HepG2 (cell line): ENCODE measurements around the gene ZNF764. TPM values are rescaled to one million over a fixed set of nuclear protein-coding genes. Genes with fewer than 3 reads are reported as not detected.

Source experiments
- ATF7 ChIP-seq, 2 experiments: fragments of 450-650 bp in 1 of 2; sonication (generic) in 1 of 2; formaldehyde crosslinking in 1 of 2; IDR thresholded peaks; 2 replicates each; pipeline versions ENCODE4 v1.4.0 to v1.6.1; 2016 to 2020; ENCODE audit warnings: antibody characterized with exemption in 1 of 2, mild to moderate bottlenecking in 1 of 2, missing genetic modification reagents in 1 of 2
- GATA4 ChIP-seq: sonication (generic); IDR thresholded peaks from 2 replicates; pipeline ENCODE4 v1.6.1; 2016; ENCODE audit warnings: antibody characterized with exemption, low read depth, borderline replicate concordance
- GATAD2A ChIP-seq: IDR thresholded peaks from 2 replicates; pipeline ENCODE4 v1.6.1; 2016
- KLF15 ChIP-seq: sonication (generic); formaldehyde crosslinking; IDR thresholded peaks from 2 replicates; pipeline ENCODE4 v1.8.1; 2023; ENCODE audit warnings: borderline replicate concordance, mild to moderate bottlenecking, inconsistent platforms, missing genetic modification reagents, mixed read lengths
- RFX5 ChIP-seq: IDR thresholded peaks from 2 replicates; pipeline ENCODE4 v1.6.1; 2011; ENCODE audit warnings: low read depth, low read length, improper control_type of control experiment
- SETDB1 ChIP-seq: sonication (generic); formaldehyde crosslinking; IDR thresholded peaks from 2 replicates; pipeline ENCODE4 v1.5.1; 2020; ENCODE audit warnings: missing genetic modification reagents, mild to moderate bottlenecking, borderline replicate concordance
- TCF7L2 ChIP-seq: IDR thresholded peaks from 2 replicates; pipeline ENCODE4 v1.6.1; 2011; ENCODE audit warnings: mild to moderate bottlenecking, low read depth, low read length, moderate library complexity
- ZBTB20 ChIP-seq: sonication (generic); formaldehyde crosslinking; IDR thresholded peaks from 2 replicates; pipeline ENCODE4 v1.8.1; 2023; ENCODE audit warnings: missing genetic modification reagents, low read depth, mild to moderate bottlenecking, borderline replicate concordance
- ZBTB7A ChIP-seq: sonication (generic); formaldehyde crosslinking; IDR thresholded peaks from 2 replicates; pipeline ENCODE4 v1.8.0; 2022; ENCODE audit warnings: mild to moderate bottlenecking, missing genetic modification reagents
- ZC3H13 ChIP-seq: sonication (generic); formaldehyde crosslinking; IDR thresholded peaks from 2 replicates; pipeline ENCODE4 v1.8.1; 2023; ENCODE audit warnings: mild to moderate bottlenecking, missing genetic modification reagents, moderate library complexity
- ZNF547 ChIP-seq: sonication (generic); formaldehyde crosslinking; IDR thresholded peaks from 2 replicates; pipeline ENCODE4 v1.5.1; 2020; ENCODE audit warnings: mild to moderate bottlenecking, missing genetic modification reagents
- ZNF570 ChIP-seq: sonication (generic); formaldehyde crosslinking; IDR thresholded peaks from 2 replicates; pipeline ENCODE4 v1.4.0; 2020; ENCODE audit warnings: mild to moderate bottlenecking, missing genetic modification reagents, borderline replicate concordance
- ZNF777 ChIP-seq: sonication (generic); formaldehyde crosslinking; IDR thresholded peaks from 2 replicates; pipeline ENCODE4 v1.4.0; 2020; ENCODE audit warnings: missing genetic modification reagents
- ZSCAN9 ChIP-seq: IDR thresholded peaks from 2 replicates; pipeline ENCODE4 v1.6.1; 2016; ENCODE audit warnings: borderline replicate concordance
- polyA plus RNA-seq, 8 experiments: library from polyadenylated mRNA; depleted of rRNA in 3 of 8; stranded (reverse) in 7 of 8; unstranded in 1 of 8; fragments of >200 nt; fragmentation: Illumina TruSeq in 4 of 8; extraction: Trizol in 4 of 8; gene quantifications; 2 replicates each; pipeline versions ENCODE4 v1.2.1 to v1.2.3, GENCODE V29; 2011 to 2016; ENCODE audit warnings: low read depth in 4 of 8, missing spikeins in 1 of 8, mixed read lengths in 1 of 8; ENCODE audit not compliant: insufficient read depth in 1 of 8
- total RNA-seq, 5 experiments: library from RNA; depleted of rRNA; stranded (reverse); fragments of >200 nt; fragmentation: Illumina TruSeq; extraction: Trizol; gene quantifications; 2 replicates each; pipeline ENCODE4 v1.2.3, GENCODE V29; 2016; ENCODE audit warnings: low read depth in 1 of 5
- TF ChIP-seq, protein P1 (sequence below): sonication (generic); formaldehyde crosslinking; IDR thresholded peaks from 2 replicates; pipeline ENCODE4 v1.8.0; 2022; ENCODE audit warnings: missing genetic modification reagents, mild to moderate bottlenecking, moderate library complexity, borderline replicate concordance
- TF ChIP-seq, protein P2 (sequence below): sonication (generic); formaldehyde crosslinking; IDR thresholded peaks from 2 replicates; pipeline ENCODE4 v1.4.0; 2020; ENCODE audit warnings: mild to moderate bottlenecking, missing genetic modification reagents
- TF ChIP-seq, protein P3 (sequence below): sonication (generic); formaldehyde crosslinking; IDR thresholded peaks from 2 replicates; pipeline ENCODE4 v1.4.0; 2020; ENCODE audit warnings: missing genetic modification reagents

The ZNF764 gene
- total and polyA plus RNA-seq, 2 of the 13 experiments (the other 11 are each of a cell fraction or from before 2014, with no cell fraction given) = 4.1 to 9.1 TPM

DNA sequence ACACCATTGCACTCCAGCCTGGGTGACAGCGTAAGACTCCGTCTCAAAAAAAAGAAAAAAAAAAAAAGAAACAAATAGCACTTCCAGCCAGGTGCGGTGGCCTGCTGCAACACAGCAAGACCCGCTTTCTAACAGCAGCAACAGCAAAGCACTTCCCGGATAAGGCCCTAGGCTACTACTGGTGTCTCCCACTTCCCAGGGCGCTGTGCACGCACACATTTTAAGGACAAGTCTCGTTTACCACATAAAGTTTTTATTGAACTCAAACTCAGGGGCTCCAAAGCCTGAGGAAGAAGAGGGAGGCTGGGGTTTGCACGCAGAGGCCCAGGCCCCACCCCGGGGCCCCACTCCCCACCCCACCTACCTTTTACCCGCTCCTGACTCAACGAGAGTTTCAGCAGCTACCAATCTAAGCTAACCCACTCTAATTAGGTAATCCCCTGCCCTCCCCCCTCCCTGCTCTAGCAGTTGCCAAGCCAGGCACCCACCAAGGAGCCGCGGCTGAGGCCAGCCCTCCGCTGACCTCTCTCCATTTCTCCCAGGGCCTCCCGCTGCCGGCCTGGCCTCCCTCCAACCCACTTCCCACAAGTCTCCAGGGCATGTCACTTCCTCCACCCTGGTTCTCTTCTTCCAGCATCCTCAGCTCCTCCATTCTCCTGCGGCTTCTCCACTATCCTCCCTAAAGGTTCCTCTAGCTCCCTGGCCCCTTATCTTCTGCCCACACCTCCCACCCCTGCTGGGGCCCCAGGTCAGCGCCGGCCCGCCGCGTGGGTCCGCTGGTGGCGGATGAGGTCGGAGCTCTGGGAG lies 34.2 kb downstream of the ZNF764 start (continued):
- TF ChIP-seq GATA4 (no peak), ZNF570 (CRISPR knock-in tag) (no peak), TCF7L2 (no peak), ZC3H13 (no peak; the same call in 1 of the 2 replicates), ZSCAN9 (no peak), ZNF547 (CRISPR knock-in tag) (no peak), RFX5 (no peak), ZBTB7A (no peak), GATAD2A (CRISPR knock-in tag) (no peak), KLF15 (CRISPR knock-in tag) (no peak), ATF7 (IDR thresholded peaks at IDR 0.05) (no peak), ATF7 (CRISPR knock-in tag; IDR thresholded peaks at IDR 0.05) (no peak), ZBTB20 (no peak), SETDB1 (CRISPR knock-in tag) (no peak), ZNF777 (no peak)
- TF ChIP-seq, protein P1, sequence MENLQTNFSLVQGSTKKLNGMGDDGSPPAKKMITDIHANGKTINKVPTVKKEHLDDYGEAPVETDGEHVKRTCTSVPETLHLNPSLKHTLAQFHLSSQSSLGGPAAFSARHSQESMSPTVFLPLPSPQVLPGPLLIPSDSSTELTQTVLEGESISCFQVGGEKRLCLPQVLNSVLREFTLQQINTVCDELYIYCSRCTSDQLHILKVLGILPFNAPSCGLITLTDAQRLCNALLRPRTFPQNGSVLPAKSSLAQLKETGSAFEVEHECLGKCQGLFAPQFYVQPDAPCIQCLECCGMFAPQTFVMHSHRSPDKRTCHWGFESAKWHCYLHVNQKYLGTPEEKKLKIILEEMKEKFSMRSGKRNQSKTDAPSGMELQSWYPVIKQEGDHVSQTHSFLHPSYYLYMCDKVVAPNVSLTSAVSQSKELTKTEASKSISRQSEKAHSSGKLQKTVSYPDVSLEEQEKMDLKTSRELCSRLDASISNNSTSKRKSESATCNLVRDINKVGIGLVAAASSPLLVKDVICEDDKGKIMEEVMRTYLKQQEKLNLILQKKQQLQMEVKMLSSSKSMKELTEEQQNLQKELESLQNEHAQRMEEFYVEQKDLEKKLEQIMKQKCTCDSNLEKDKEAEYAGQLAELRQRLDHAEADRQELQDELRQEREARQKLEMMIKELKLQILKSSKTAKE (CRISPR knock-in tag) = no peak
- TF ChIP-seq, protein P2, sequence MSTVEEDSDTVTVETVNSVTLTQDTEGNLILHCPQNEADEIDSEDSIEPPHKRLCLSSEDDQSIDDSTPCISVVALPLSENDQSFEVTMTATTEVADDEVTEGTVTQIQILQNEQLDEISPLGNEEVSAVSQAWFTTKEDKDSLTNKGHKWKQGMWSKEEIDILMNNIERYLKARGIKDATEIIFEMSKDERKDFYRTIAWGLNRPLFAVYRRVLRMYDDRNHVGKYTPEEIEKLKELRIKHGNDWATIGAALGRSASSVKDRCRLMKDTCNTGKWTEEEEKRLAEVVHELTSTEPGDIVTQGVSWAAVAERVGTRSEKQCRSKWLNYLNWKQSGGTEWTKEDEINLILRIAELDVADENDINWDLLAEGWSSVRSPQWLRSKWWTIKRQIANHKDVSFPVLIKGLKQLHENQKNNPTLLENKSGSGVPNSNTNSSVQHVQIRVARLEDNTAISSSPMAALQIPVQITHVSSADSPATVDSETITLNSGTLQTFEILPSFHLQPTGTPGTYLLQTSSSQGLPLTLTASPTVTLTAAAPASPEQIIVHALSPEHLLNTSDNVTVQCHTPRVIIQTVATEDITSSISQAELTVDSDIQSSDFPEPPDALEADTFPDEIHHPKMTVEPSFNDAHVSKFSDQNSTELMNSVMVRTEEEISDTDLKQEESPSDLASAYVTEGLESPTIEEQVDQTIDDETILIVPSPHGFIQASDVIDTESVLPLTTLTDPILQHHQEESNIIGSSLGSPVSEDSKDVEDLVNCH (CRISPR knock-in tag) = no peak
- TF ChIP-seq, protein P3, sequence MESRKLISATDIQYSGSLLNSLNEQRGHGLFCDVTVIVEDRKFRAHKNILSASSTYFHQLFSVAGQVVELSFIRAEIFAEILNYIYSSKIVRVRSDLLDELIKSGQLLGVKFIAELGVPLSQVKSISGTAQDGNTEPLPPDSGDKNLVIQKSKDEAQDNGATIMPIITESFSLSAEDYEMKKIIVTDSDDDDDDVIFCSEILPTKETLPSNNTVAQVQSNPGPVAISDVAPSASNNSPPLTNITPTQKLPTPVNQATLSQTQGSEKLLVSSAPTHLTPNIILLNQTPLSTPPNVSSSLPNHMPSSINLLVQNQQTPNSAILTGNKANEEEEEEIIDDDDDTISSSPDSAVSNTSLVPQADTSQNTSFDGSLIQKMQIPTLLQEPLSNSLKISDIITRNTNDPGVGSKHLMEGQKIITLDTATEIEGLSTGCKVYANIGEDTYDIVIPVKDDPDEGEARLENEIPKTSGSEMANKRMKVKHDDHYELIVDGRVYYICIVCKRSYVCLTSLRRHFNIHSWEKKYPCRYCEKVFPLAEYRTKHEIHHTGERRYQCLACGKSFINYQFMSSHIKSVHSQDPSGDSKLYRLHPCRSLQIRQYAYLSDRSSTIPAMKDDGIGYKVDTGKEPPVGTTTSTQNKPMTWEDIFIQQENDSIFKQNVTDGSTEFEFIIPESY (CRISPR knock-in tag) = peak; percentile 77
